HEK293T (cell line): ENCODE data around the gene LILRA2.

Experiments
- ARNT ChIP-seq: fragments of 450-650 bp; IDR thresholded peaks from 2 replicates; pipeline ENCODE4 v1.6.1; 2017; ENCODE audit warnings: mild to moderate bottlenecking
- ELF4 ChIP-seq: fragments of 450-650 bp; IDR thresholded peaks from 2 replicates; pipeline ENCODE4 v1.6.1; 2017; ENCODE audit warnings: antibody characterized with exemption
- FOXM1 ChIP-seq: fragments of 450-650 bp; IDR thresholded peaks from 2 replicates; pipeline ENCODE4 v1.6.1; 2017; ENCODE audit warnings: mild to moderate bottlenecking, borderline replicate concordance
- HDGF ChIP-seq: fragments of 450-650 bp; IDR thresholded peaks from 2 replicates; pipeline ENCODE4 v1.6.1; 2017; ENCODE audit warnings: antibody characterized with exemption, borderline replicate concordance
- NFRKB ChIP-seq: fragments of 450-650 bp; IDR thresholded peaks from 2 replicates; pipeline ENCODE4 v1.6.1; 2016; ENCODE audit warnings: mild to moderate bottlenecking, moderate library complexity
- SP1 ChIP-seq: fragments of 450-650 bp; IDR thresholded peaks from 2 replicates; pipeline ENCODE4 v1.6.1; 2017
- SUZ12 ChIP-seq: fragments of 450-650 bp; IDR thresholded peaks from 2 replicates; pipeline ENCODE4 v1.6.1; 2016; ENCODE audit warnings: mild to moderate bottlenecking
- ZNF384 ChIP-seq: fragments of 450-650 bp; IDR thresholded peaks from 2 replicates; pipeline ENCODE4 v1.6.1; 2016
- TF ChIP-seq, protein P1 (sequence below): fragments of 450-650 bp; IDR thresholded peaks from 2 replicates; pipeline ENCODE4 v1.6.1; 2016

DNA sequence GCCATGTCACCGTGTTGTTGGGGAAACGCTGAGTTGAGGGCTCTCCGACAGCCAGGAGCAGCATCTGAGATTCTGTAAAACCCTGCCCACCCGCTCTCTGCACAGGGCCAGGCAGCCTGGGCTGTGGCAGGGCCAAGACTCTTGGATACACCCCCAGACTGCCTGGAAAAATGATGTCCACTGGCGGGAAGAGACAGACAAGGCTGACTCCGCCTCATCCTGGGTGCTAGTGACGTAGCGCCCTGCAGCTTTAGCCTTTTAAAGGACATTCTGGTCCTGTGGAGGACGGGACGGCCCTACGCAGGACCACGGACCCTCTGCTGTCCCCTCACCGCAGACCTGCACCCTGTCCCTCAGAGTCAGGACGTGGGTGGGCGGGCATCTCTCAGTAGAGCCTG, 20.7 kb upstream of the LILRA2 start:
- TF ChIP-seq ARNT = no peak
- TF ChIP-seq ZNF384 = no peak
- TF ChIP-seq SUZ12 = no peak
- TF ChIP-seq, protein P1, sequence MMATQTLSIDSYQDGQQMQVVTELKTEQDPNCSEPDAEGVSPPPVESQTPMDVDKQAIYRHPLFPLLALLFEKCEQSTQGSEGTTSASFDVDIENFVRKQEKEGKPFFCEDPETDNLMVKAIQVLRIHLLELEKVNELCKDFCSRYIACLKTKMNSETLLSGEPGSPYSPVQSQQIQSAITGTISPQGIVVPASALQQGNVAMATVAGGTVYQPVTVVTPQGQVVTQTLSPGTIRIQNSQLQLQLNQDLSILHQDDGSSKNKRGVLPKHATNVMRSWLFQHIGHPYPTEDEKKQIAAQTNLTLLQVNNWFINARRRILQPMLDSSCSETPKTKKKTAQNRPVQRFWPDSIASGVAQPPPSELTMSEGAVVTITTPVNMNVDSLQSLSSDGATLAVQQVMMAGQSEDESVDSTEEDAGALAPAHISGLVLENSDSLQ = no peak
- TF ChIP-seq ELF4 = no peak
- no peak for TF ChIP-seq SP1
- TF ChIP-seq NFRKB = no peak
- TF ChIP-seq FOXM1 = no peak
- TF ChIP-seq HDGF = no peak
